Activated naive CD4-positive, alpha-beta T cell treated with anti-CD3 and anti-CD28 coated beads, Interleukin-2, amount 50 U/mL, for 24 hours (primary cell): ENCODE measurements around the gene PGC.
A peak's percentile ranks its signal among the peaks of the same experiment; 100 is the strongest.

ENCODE experiments used
- H3K27ac Mint-ChIP-seq: one replicate; pipeline ENCODE4 v1.8.0; 2021; ENCODE audit warnings: mild to moderate bottlenecking, mixed read lengths
- H3K27me3 Mint-ChIP-seq: one replicate; pipeline ENCODE4 v1.8.0; 2021; ENCODE audit warnings: mixed read lengths
- H3K36me3 Mint-ChIP-seq: one replicate; pipeline ENCODE4 v1.8.0; 2021; ENCODE audit warnings: mixed read lengths
- H3K4me1 Mint-ChIP-seq: one replicate; pipeline ENCODE4 v1.8.0; 2021; ENCODE audit warnings: mixed read lengths
- H3K4me3 Mint-ChIP-seq: one replicate; pipeline ENCODE4 v1.8.0; 2021; ENCODE audit warnings: mild to moderate bottlenecking, mixed read lengths
- H3K9me3 Mint-ChIP-seq: one replicate; pipeline ENCODE4 v1.8.0; 2021; ENCODE audit warnings: mixed read lengths

Gene PGC

GRCh38 chr6:41747256-41748101 is at the start of gene PGC:
TSS of gene PGC (minus strand) at chr6:41747397. CDS start at chr6:41747334, 63 bp downstream.
- H3K9me3 Mint-ChIP-seq = no peaks in the 10 kb centered on the region
- no peaks in the 10 kb centered on the region for H3K36me3 Mint-ChIP-seq
- H3K27ac Mint-ChIP-seq = no peak within 1 kb of the TSS
- no peaks in the 10 kb centered on the region for H3K4me1 Mint-ChIP-seq
- no peak within 1 kb of the TSS for H3K4me3 Mint-ChIP-seq
- no peaks in the 10 kb centered on the region for H3K27me3 Mint-ChIP-seq

GRCh38 chr6:41796474-41796873 is 49.3 kb upstream of the PGC start:
- H3K4me1 Mint-ChIP-seq = no peaks in the 10 kb centered on the region
- H3K9me3 Mint-ChIP-seq = no peaks in the 10 kb centered on the region
- no peaks in the 10 kb centered on the region for H3K27me3 Mint-ChIP-seq
- no peak overlapping the region for H3K4me3 Mint-ChIP-seq
- peaks cover 2% of the 10 kb centered on the region for H3K36me3 Mint-ChIP-seq
- H3K27ac Mint-ChIP-seq = no peak overlapping the region

DNA sequence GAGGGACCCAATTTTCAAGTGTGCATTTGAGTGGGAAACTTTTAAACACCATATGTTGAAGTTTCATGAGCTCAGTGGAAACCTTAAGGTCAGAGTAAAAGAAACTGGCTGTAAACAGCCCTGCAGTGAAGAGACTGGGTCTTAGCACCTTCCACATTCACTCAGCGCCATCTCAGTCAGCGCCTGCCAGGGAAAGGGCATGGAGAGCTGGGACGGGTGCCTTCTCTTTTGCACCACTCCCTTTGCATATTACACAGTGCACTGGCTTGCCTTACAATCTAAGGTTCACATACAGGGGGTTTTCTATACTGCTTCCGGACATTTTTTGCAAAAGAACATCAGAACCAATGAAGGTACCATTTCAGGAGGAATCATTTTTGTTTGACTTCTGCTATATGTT is 44.8 kb upstream of the PGC start:
- Mint-ChIP-seq H3K27ac (no peak overlapping the region), H3K4me1 (peaks cover 15% of the 10 kb centered on the region), H3K9me3 (no peaks in the 10 kb centered on the region), H3K4me3 (no peak overlapping the region), H3K27me3 (no peaks in the 10 kb centered on the region), H3K36me3 (peaks cover 6% of the 10 kb centered on the region)

DNA sequence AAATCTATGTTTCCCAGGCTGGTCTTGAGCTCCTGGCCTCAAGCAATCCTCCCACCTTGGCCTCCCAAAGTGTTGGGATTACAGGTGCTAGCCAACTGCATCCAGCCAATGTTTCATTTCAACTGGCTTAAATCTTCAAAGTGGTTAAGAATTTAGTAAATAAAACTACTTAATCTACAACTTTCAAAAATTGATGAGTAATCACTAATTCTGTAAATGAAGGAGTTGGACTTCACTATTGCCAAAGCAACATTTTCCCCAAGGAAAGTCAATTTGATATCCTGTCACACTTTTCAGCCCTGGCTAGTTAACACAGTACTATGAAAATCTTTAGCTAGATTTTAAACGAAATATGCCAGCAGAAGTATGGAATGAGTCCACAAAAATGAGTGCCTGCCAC is 44.1 kb upstream of the PGC start:
- Mint-ChIP-seq H3K4me1 (peaks cover 15% of the 10 kb centered on the region), H3K36me3 (peaks cover 6% of the 10 kb centered on the region), H3K27ac (no peak overlapping the region), H3K4me3 (peak overlapping the region; percentile 19), H3K9me3 (no peaks in the 10 kb centered on the region), H3K27me3 (no peaks in the 10 kb centered on the region)

- H3K4me1 Mint-ChIP-seq = peaks cover 19% of the 10 kb centered on the region
- no peaks in the 10 kb centered on the region for H3K9me3 Mint-ChIP-seq
- H3K27ac Mint-ChIP-seq = no peak overlapping the region
- H3K4me3 Mint-ChIP-seq = peak overlapping the region; percentile 97
- H3K36me3 Mint-ChIP-seq = peaks cover 6% of the 10 kb centered on the region
- no peaks in the 10 kb centered on the region for H3K27me3 Mint-ChIP-seq
Observed at GRCh38 chr6:41790045-41790444, 42.8 kb upstream of the PGC start.

DNA sequence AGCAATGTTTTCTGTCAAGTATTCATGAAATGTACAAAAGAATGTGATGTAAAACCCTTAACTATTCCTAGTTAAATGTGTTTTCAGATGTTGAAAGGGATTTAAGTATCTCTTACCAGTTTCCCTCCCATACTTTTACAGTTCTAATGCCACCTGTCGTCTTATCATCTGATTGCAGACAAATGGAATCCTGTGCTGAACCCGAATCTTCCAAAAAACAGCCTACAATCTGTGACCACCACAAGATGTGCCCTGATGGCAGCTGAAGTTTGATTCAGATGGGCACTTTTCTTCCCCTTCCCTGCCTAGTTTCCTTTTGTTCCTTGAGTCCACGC is 42.2 kb upstream of the PGC start:
- peak overlapping the region; percentile 97 for H3K4me3 Mint-ChIP-seq
- H3K27ac Mint-ChIP-seq = no peak overlapping the region

GRCh38 chr6:41787219-41787917 is 40.2 kb upstream of the PGC start, which contains the start of gene TOMM6:
TSS of gene TOMM6 (plus strand) at chr6:41787694. CDS start at chr6:41787698, 4 bp downstream.
- Mint-ChIP-seq H3K36me3 (peaks cover 6% of the 10 kb centered on the region), H3K4me3 (peak within 1 kb of the TSS; percentile 97), H3K9me3 (no peaks in the 10 kb centered on the region)

More for the DNA sequence above, 42.2 kb upstream of the PGC start:
- Mint-ChIP-seq H3K4me1 (peaks cover 19% of the 10 kb centered on the region), H3K27me3 (no peaks in the 10 kb centered on the region), H3K9me3 (no peaks in the 10 kb centered on the region), H3K36me3 (peaks cover 6% of the 10 kb centered on the region)

DNA sequence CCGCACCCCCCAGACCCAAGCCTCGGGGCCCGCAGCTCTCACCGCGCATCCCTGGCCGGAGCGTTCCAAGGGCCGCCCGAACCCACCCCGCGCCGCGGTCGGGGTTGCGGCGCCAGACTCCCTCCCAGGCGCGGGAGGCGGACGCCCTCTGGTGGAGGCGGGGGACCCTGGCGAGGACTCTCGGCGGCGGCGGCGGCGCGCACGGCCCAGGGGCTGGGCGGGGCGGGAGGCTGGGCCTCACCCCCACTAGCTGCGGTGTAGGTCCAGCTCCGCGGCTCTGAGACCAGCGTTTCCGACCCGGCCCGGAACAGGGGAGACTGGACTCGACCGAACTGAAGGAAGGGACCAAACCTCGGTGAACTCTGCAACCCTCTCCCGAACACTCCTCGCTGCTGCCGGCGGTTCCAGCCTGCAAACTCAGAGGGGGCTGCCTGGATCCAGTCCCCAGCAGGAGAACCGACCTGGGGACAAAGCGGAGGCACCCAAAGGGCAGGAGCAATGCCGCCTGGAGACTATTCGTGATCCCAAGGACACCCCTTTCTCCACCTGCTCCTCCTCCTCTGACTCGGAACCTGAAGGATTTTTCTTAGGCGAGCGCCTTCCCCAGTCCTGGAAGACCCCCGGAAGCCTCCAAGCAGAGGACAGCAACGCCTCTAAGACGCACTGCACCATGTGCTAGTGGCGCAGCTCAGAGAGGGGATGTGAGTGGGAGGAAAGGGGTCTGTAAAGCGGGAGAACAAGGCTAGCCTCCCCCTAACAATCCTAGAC is 39.4 kb upstream of the PGC start:
- Mint-ChIP-seq H3K27ac (peak overlapping the region; percentile 99), H3K27me3 (no peaks in the 10 kb centered on the region), H3K36me3 (peaks cover 6% of the 10 kb centered on the region), H3K9me3 (no peaks in the 10 kb centered on the region), H3K4me3 (peak overlapping the region; percentile 97), H3K4me1 (peaks cover 19% of the 10 kb centered on the region)

More at GRCh38 chr6:41787219-41787917, 40.2 kb upstream of the PGC start, which contains the start of gene TOMM6:
- Mint-ChIP-seq H3K4me1 (peaks cover 19% of the 10 kb centered on the region), H3K27ac (peak within 1 kb of the TSS; percentile 99), H3K27me3 (no peaks in the 10 kb centered on the region)

DNA sequence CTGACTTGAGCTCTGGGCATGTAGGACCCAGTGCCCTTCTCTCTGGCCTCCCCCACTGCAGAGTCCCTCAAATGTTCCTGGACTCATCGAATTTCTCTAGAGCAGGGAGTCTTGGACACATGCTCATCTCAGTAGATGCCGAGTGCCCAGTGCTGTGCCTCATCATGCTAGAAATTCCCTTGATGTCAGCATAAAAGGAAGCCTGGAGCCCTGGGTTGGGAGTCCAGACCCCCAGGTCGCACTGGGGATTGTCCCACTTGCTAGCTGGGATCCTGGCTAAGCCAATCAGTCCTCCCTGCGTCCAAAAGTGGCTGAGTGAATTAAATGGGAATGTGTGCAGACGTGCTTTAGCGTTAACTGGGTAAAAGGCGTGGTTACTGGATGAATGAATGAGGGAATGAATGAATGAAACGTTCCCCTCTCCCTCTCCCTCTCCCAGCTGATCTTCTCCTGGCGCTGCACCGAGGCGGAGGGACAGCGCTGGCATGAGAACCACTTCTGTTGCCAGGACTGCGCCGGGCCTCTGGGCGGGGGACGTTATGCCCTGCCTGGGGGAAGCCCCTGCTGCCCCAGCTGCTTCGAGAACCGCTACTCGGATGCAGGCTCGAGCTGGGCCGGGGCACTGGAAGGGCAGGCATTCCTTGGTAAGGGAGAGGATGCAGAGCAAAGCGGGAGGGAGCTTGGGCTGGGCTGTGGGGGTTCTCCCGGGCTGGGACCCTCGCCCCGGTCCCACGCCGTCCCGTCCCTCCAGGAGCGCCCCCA is 38.7 kb upstream of the PGC start:
- H3K9me3 Mint-ChIP-seq = no peaks in the 10 kb centered on the region
- H3K36me3 Mint-ChIP-seq = peaks cover 6% of the 10 kb centered on the region
- H3K27me3 Mint-ChIP-seq = no peaks in the 10 kb centered on the region
- peaks cover 19% of the 10 kb centered on the region for H3K4me1 Mint-ChIP-seq
- peak overlapping the region; percentile 97 for H3K4me3 Mint-ChIP-seq
- H3K27ac Mint-ChIP-seq = peak overlapping the region; percentile 55

DNA sequence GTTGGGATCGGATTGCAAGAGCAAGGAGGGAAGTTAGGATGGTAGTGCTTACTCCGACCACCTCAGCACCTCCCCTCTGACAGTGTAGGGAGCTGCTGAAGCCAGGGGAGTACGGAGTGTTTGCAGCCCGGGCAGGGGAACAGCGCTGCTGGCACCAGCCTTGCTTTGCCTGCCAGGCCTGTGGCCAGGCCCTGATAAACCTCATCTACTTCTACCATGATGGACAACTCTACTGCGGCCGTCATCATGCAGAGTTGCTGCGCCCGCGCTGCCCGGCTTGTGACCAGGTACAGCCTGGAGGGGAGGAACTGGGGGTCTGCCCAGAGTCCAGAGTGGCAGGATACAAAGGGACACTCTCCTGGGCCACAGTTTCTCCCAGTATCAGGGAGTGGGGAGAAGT is 38.1 kb upstream of the PGC start:
- peaks cover 5% of the 10 kb centered on the region for H3K36me3 Mint-ChIP-seq
- no peaks in the 10 kb centered on the region for H3K9me3 Mint-ChIP-seq
- no peaks in the 10 kb centered on the region for H3K27me3 Mint-ChIP-seq
- peaks cover 18% of the 10 kb centered on the region for H3K4me1 Mint-ChIP-seq
- H3K4me3 Mint-ChIP-seq = peak overlapping the region; percentile 60
- H3K27ac Mint-ChIP-seq = no peak overlapping the region

DNA sequence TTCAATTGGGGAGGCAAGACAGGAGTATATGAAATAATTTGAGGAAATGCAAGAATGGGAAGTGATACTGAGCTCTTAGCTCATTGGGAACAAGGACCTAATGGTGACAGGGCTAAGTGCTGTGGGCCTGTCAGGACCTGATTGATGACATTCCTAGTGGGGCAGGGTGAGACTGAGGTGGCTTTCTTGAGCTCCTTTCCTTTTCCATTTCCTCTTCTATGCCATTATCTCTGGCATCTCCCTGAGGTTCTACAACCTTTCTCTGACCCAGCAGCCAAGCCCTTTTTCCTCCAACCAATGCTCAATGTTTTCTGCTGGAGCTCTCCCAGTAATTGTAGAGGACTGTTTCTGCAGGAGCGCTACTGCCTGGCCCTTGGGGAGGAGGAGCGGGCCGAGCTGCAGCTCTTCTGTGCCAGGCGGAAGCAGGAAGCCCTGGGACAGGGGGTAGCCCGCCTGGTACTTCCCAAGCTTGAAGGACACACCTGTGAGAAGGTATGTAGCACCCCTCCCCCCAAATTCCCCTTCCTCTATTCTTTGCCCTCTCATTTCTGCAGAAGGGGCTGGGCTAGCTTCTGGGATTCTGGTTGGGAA is 37.5 kb upstream of the PGC start:
- Mint-ChIP-seq H3K27me3 (no peaks in the 10 kb centered on the region), H3K4me3 (peak overlapping the region; percentile 60), H3K4me1 (peaks cover 17% of the 10 kb centered on the region), H3K27ac (no peak overlapping the region), H3K36me3 (peaks cover 1% of the 10 kb centered on the region), H3K9me3 (no peaks in the 10 kb centered on the region)

GRCh38 chr6:41783106-41783780 is 36.0 kb upstream of the PGC start:
- Mint-ChIP-seq H3K27me3 (no peaks in the 10 kb centered on the region), H3K27ac (no peak overlapping the region), H3K4me3 (no peak overlapping the region), H3K4me1 (peaks cover 15% of the 10 kb centered on the region), H3K36me3 (no peaks in the 10 kb centered on the region), H3K9me3 (no peaks in the 10 kb centered on the region)

- Mint-ChIP-seq H3K4me3 (peak overlapping the region; percentile 71), H3K9me3 (no peaks in the 10 kb centered on the region), H3K4me1 (peaks cover 15% of the 10 kb centered on the region), H3K36me3 (peaks cover 1% of the 10 kb centered on the region), H3K27me3 (no peaks in the 10 kb centered on the region), H3K27ac (no peak overlapping the region)
Observed at GRCh38 chr6:41781366-41781730, 34.2 kb upstream of the PGC start.

- H3K27me3 Mint-ChIP-seq = no peaks in the 10 kb centered on the region
Observed at GRCh38 chr6:41780551-41781365, 33.6 kb upstream of the PGC start, which contains the start of gene PRICKLE4. TSS of gene PRICKLE4 (plus strand) at chr6:41780782. CDS start at chr6:41783474, 2,692 bp downstream.

More at GRCh38 chr6:41780551-41781365, 33.6 kb upstream of the PGC start, which contains the start of gene PRICKLE4:
- Mint-ChIP-seq H3K9me3 (no peaks in the 10 kb centered on the region), H3K4me1 (peaks cover 12% of the 10 kb centered on the region), H3K36me3 (peaks cover 1% of the 10 kb centered on the region), H3K27ac (peak within 1 kb of the TSS; percentile 74), H3K4me3 (peak within 1 kb of the TSS; percentile 91)
